ENCODE results near the gene CFLAR. TPM values are rescaled to one million over a fixed set of nuclear protein-coding genes. Genes with fewer than 3 reads are reported as not detected.

The CFLAR gene
- total RNA-seq, 1 experiment from 2014 or later = 7.6 TPM

DNA sequence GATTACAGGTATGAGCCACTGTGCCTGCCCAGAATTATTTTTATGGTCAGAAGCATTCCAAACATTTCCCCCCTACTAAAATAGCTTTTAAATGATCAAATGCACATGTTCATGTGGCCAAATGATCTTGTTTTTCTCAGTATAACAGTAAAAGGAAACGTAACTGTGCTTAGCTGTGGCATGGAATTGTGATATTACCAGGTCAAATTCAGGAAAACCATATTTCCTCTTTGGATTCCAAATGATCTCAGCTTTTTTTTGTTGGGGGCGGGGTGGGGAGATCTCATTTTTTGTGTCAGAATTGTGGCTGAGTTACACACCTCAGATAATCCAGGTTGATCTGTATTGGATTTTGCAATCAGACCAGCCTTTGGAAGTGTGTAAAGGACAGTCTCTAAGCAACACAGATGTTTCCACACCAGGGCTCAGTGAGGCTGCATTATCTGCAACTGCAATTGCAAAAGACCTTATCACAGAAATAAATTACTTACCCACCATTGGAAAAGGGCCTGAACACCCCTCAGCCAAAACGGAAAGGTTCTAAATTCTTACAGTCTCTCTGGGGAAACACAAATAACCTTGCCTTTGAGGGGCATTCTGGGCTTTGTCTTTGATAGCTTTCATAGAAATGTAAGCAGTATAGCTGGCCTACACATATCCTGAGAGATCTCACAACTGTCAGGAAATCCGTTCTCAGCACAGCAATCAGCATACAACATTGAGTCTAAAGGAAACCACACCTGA lies 75.3 kb downstream of the CFLAR start:
- Histone ChIP-seq H3K4me2 (ENCODE audit: insufficient read depth, insufficient read length, low read length) (no peak overlapping the region), H3K14ac (ENCODE audit: insufficient read depth, low read length) (no peak overlapping the region)

More for the DNA sequence above, 75.3 kb downstream of the CFLAR start:
- Mint-ChIP-seq H3K27ac (no peak overlapping the region), H3K9me3 (0 out of 5 replicates have a peak, but pooled peaks cover 0 to 3% of the 10 kb centered on the region in 2 experiments), H3K4me3 (no peak overlapping the region), H3K4me1 (no peaks in the 10 kb centered on the region), H3K36me3 (ENCODE audit: insufficient read depth in 1 of 3, low read depth in 3 of 3) (peaks cover 0 to 14% (median 4%) of the 10 kb centered on the region in 3 experiments; a peak in 3 of 7 replicates), H3K27me3 (ENCODE audit: low read depth) (no peaks in the 10 kb centered on the region)
- no peak overlapping the region for H3K4ac ChIP-seq (ENCODE audit: low read depth, low read length)
- H3K23ac ChIP-seq (ENCODE audit: insufficient read length, low read depth, low read length) = no peak overlapping the region
- no peaks in the 10 kb centered on the region for H3K27me3 ChIP-seq (ENCODE audit: insufficient read depth, low read length)
- H3K56ac ChIP-seq (ENCODE audit: insufficient read length, low read depth, low read length) = no peak overlapping the region
- H2BK12ac ChIP-seq (ENCODE audit: insufficient read length, low read depth, low read length) = no peak overlapping the region
- no peaks in the 10 kb centered on the region for H4K20me1 ChIP-seq (ENCODE audit: control insufficient read depth, insufficient read depth, insufficient read length)
- no peak overlapping the region for H3K9ac ChIP-seq (ENCODE audit: extremely low read depth, insufficient read length, low read length)
- no peak overlapping the region for H4K5ac ChIP-seq (ENCODE audit: insufficient read length, low read depth, low read length)
- no peak overlapping the region for H2BK120ac ChIP-seq (ENCODE audit: low read depth, low read length, poor library complexity, severe bottlenecking)
- DNase-seq = no peak
- no peaks in the 10 kb centered on the region for H3K79me1 ChIP-seq (ENCODE audit: insufficient read depth, low read depth, low read length, poor library complexity, severe bottlenecking)
- H2BK15ac ChIP-seq (ENCODE audit: low read depth, low read length) = no peak overlapping the region
- no peak overlapping the region for H3T11ph ChIP-seq (ENCODE audit: low read length)
- H3K4me1 ChIP-seq (ENCODE audit: insufficient read depth, low read length) = no peaks in the 10 kb centered on the region
- no CpG with 5 or more reads among the region's 4 CpGs for WGBS (ENCODE audit: extremely low coverage, insufficient read length, low lambda C conversion rate)
- H2BK5ac ChIP-seq (ENCODE audit: insufficient read length, low read length) = no peak overlapping the region
- H4K8ac ChIP-seq (replicated peaks; ENCODE audit: insufficient read length, low read depth, low read length) = no peak overlapping the region
- H3K9me3 ChIP-seq (ENCODE audit: control insufficient read depth, low read depth, low read length) = no peaks in the 10 kb centered on the region
- no peak overlapping the region for H3K27ac ChIP-seq (ENCODE audit: insufficient read length, low read depth, low read length)
- no peak overlapping the region for H3K18ac ChIP-seq (ENCODE audit: insufficient read length, low read depth, low read length)
- H4K91ac ChIP-seq (ENCODE audit: insufficient read length, low read depth, low read length) = no peak overlapping the region
- H2BK20ac ChIP-seq (ENCODE audit: low read depth, low read length, poor library complexity, severe bottlenecking) = no peak overlapping the region
- no peaks in the 10 kb centered on the region for H3K23me2 ChIP-seq (ENCODE audit: insufficient read length, low read depth, low read length, poor library complexity, severe bottlenecking)
- H2AK5ac ChIP-seq (ENCODE audit: insufficient read length, low read length) = no peak overlapping the region
- TF ChIP-seq, protein P1, sequence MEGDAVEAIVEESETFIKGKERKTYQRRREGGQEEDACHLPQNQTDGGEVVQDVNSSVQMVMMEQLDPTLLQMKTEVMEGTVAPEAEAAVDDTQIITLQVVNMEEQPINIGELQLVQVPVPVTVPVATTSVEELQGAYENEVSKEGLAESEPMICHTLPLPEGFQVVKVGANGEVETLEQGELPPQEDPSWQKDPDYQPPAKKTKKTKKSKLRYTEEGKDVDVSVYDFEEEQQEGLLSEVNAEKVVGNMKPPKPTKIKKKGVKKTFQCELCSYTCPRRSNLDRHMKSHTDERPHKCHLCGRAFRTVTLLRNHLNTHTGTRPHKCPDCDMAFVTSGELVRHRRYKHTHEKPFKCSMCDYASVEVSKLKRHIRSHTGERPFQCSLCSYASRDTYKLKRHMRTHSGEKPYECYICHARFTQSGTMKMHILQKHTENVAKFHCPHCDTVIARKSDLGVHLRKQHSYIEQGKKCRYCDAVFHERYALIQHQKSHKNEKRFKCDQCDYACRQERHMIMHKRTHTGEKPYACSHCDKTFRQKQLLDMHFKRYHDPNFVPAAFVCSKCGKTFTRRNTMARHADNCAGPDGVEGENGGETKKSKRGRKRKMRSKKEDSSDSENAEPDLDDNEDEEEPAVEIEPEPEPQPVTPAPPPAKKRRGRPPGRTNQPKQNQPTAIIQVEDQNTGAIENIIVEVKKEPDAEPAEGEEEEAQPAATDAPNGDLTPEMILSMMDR (conservative IDR thresholded peaks at IDR 0.05) = no peak
- no peaks in the 10 kb centered on the region for H3K79me2 ChIP-seq (ENCODE audit: insufficient read depth, low read length)
- no peak overlapping the region for H2AFZ ChIP-seq (ENCODE audit: low read length)

Data from H9 (cell line).